GM23338 (cell line): Measurements from ENCODE around the gene MEGF10. TPM values are rescaled to one million over a fixed set of nuclear protein-coding genes. Genes with fewer than 3 reads are reported as not detected.

Source experiments
- ATAC-seq: fragments of 200-7000 bp; cut with Tn5 transposase; 3 replicates; pipeline ENCODE4 v1.9.1; 2020
- DNase-seq: peaks from one replicate; pipeline ENCODE4 v3.0.0-alpha.2; 2015; ENCODE audit warnings: low spot score
- H2AFZ ChIP-seq: fragments of 200-600 bp; sonication (generic); 2 replicates; pipeline ENCODE4 v1.8.0; 2016; ENCODE audit warnings: antibody characterized with exemption, mild to moderate bottlenecking, moderate library complexity
- H3F3A ChIP-seq: fragments of 200-600 bp; sonication (generic); replicated peaks from 2 replicates; pipeline ENCODE4 v1.8.0; 2017; ENCODE audit warnings: antibody characterized with exemption, mixed run types, low read depth
- H3K27ac ChIP-seq: fragments of 200-600 bp; sonication (generic); 2 replicates; pipeline ENCODE4 v1.6.1; 2016; ENCODE audit warnings: low read depth
- H3K27me3 ChIP-seq: fragments of 200-600 bp; sonication (generic); 2 replicates; pipeline ENCODE4 v1.8.0; 2016; ENCODE audit warnings: mild to moderate bottlenecking, mixed run types, moderate library complexity; ENCODE audit not compliant: insufficient read depth
- H3K36me3 ChIP-seq: fragments of 200-600 bp; sonication (generic); 2 replicates; pipeline ENCODE4 v1.8.0; 2016; ENCODE audit warnings: mild to moderate bottlenecking; ENCODE audit not compliant: insufficient read depth
- H3K4me1 ChIP-seq: fragments of 200-600 bp; sonication (generic); 2 replicates; pipeline ENCODE4 v1.8.0; 2016; ENCODE audit warnings: mild to moderate bottlenecking, moderate library complexity; ENCODE audit not compliant: insufficient read depth
- H3K4me2 ChIP-seq: fragments of 200-600 bp; sonication (generic); 2 replicates; pipeline ENCODE4 v1.7.1; 2017; ENCODE audit warnings: mixed run types
- H3K4me3 ChIP-seq: fragments of 200-600 bp; sonication (generic); 2 replicates; pipeline ENCODE4 v1.6.1; 2016; ENCODE audit warnings: mixed run types
- H3K79me2 ChIP-seq: fragments of 200-600 bp; sonication (generic); replicated peaks from 2 replicates; pipeline ENCODE4 v1.8.0; 2017; ENCODE audit warnings: mild to moderate bottlenecking; ENCODE audit not compliant: insufficient read depth
- H3K9me2 ChIP-seq: fragments of 200-600 bp; sonication (generic); 2 replicates; pipeline ENCODE4 v1.8.0; 2017; ENCODE audit not compliant: insufficient read depth
- H4K20me1 ChIP-seq: fragments of 200-600 bp; sonication (generic); replicated peaks from 2 replicates; pipeline ENCODE4 v1.8.0; 2017; ENCODE audit warnings: mild to moderate bottlenecking; ENCODE audit not compliant: insufficient read depth
- H3K27ac Mint-ChIP-seq: 2 replicates; pipeline ENCODE4 v1.8.0; 2020; ENCODE audit warnings: inconsistent platforms, mild to moderate bottlenecking, moderate library complexity, mixed read lengths
- H3K27me3 Mint-ChIP-seq: 3 replicates; pipeline ENCODE4 v1.8.0; 2022; ENCODE audit warnings: low read depth, mild to moderate bottlenecking, moderate library complexity, mixed read lengths, inconsistent platforms; ENCODE audit not compliant: insufficient read depth, poor library complexity
- H3K36me3 Mint-ChIP-seq: 3 replicates; pipeline ENCODE4 v1.8.0; 2021; ENCODE audit warnings: low read depth, mild to moderate bottlenecking, inconsistent platforms, moderate library complexity, mixed read lengths
- H3K4me1 Mint-ChIP-seq: 3 replicates; pipeline ENCODE4 v1.8.0; 2020; ENCODE audit warnings: mild to moderate bottlenecking, inconsistent platforms, mixed read lengths
- H3K4me3 Mint-ChIP-seq: 3 replicates; pipeline ENCODE4 v1.8.0; 2021; ENCODE audit warnings: moderate library complexity, mild to moderate bottlenecking, inconsistent platforms, mixed read lengths
- H3K9me3 Mint-ChIP-seq: 3 replicates; pipeline ENCODE4 v1.8.0; 2020; ENCODE audit warnings: moderate library complexity, mild to moderate bottlenecking, inconsistent platforms, mixed read lengths
- CREB1 ChIP-seq: fragments of 250-450 bp; sonication (Bioruptor Pico); IDR thresholded peaks from 2 replicates; pipeline ENCODE4 v1.5.0; 2020; ENCODE audit warnings: low read depth, mild to moderate bottlenecking, moderate library complexity
- EZH2 ChIP-seq: fragments of 200-600 bp; sonication (generic); IDR thresholded peaks from one replicate; pipeline ENCODE4 v1.8.0; 2017; ENCODE audit warnings: antibody characterized with exemption, mild to moderate bottlenecking, low read depth; ENCODE audit not compliant: unreplicated experiment
- NANOG ChIP-seq: IDR thresholded peaks from 2 replicates; pipeline ENCODE4 v1.6.1; 2016; ENCODE audit warnings: antibody characterized with exemption, borderline replicate concordance
- POLR2AphosphoS5 ChIP-seq: IDR thresholded peaks from 2 replicates; pipeline ENCODE4 v1.6.1; 2016; ENCODE audit warnings: antibody characterized with exemption, low read depth
- ZNF114 ChIP-seq: fragments of 250-450 bp; sonication (Bioruptor Pico); IDR thresholded peaks from 2 replicates; pipeline ENCODE4 v1.5.0; 2020; ENCODE audit warnings: mild to moderate bottlenecking, moderate library complexity
- polyA plus RNA-seq: library from polyadenylated mRNA; unstranded; fragments of >200 nt; fragmentation: Nextera tagmentation; extraction: Ambion mirVana; gene quantifications from 2 replicates; pipeline ENCODE4 v1.2.1, GENCODE V29; 2016
- total RNA-seq: library from RNA; depleted of rRNA; stranded (reverse); fragments of >200 nt; shearing (Covaris generic); gene quantifications from 2 replicates; pipeline ENCODE4 v1.2.3, GENCODE V29; 2014
- TF ChIP-seq, protein P1 (sequence below): IDR thresholded peaks from 2 replicates; pipeline ENCODE4 v1.6.1; 2016; ENCODE audit warnings: antibody characterized with exemption
- TF ChIP-seq, protein P2 (sequence below): IDR thresholded peaks from one replicate; pipeline ENCODE4 v1.6.1; 2018; ENCODE audit warnings: antibody characterized with exemption; ENCODE audit not compliant: unreplicated experiment

Gene MEGF10
- total and polyA plus RNA-seq, 2 experiments from 2014 or later, result 4.5 to 28.3 TPM

DNA sequence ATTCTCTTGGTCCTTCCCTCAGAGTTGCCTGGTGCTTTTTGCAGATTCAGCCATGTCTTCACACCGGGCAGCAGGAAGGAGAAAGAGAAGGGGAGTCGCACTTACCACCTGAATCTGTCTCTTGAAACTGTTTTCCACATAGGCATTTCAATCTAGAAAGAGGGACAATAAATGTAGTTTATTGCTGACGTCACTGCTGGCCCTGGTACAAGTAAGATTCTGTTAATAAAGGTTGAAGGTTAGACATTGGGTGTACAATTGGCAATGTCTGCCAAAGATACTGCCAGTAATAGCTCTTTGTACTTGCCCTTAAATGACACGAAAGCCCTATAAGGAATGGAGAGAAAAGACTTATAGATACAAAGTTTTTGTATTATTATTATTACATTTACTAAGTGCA is 72.8 kb downstream of the MEGF10 start (continued):
- TF ChIP-seq, protein P1, sequence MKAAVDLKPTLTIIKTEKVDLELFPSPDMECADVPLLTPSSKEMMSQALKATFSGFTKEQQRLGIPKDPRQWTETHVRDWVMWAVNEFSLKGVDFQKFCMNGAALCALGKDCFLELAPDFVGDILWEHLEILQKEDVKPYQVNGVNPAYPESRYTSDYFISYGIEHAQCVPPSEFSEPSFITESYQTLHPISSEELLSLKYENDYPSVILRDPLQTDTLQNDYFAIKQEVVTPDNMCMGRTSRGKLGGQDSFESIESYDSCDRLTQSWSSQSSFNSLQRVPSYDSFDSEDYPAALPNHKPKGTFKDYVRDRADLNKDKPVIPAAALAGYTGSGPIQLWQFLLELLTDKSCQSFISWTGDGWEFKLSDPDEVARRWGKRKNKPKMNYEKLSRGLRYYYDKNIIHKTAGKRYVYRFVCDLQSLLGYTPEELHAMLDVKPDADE, result no peak

DNA sequence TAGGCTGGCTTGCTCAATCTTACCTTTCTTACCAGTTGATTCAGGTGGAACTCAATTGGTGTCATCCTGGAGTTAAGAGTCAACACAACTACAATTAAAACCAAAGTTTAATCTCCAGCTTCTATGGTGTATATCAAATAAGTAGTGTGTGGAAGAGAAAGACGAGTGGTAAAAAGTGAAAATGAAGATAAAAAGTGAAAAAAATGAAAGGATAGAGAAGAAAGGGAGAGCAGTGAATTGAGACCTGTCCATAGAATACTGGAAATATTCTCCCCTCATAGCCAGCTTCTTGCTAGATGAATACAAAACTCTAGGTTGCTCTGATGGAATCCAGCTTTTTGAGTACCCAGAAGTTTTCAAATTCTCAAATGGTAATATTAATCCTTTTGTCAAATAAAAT is 76.4 kb downstream of the MEGF10 start:
- no peaks in the 10 kb centered on the region for H3K36me3 Mint-ChIP-seq
- peaks cover 2% of the 10 kb centered on the region for H3K27me3 Mint-ChIP-seq
- no peak overlapping the region for H3K4me3 Mint-ChIP-seq
- DNase-seq (no peak), ATAC-seq (no peak)
- H3K27ac ChIP-seq, result no peak overlapping the region
- peaks cover 17% of the 10 kb centered on the region for H3K4me1 Mint-ChIP-seq
- no peaks in the 10 kb centered on the region for H3K36me3 ChIP-seq
- no peak overlapping the region for H3K4me3 ChIP-seq
- no peaks in the 10 kb centered on the region for H4K20me1 ChIP-seq
- H3F3A ChIP-seq, result no peaks in the 10 kb centered on the region
- TF ChIP-seq EZH2, result no peak
- TF ChIP-seq NANOG, result no peak
- no peak for TF ChIP-seq POLR2AphosphoS5
- TF ChIP-seq CREB1 (CRISPR knock-in tag), result no peak
- TF ChIP-seq, protein P2, sequence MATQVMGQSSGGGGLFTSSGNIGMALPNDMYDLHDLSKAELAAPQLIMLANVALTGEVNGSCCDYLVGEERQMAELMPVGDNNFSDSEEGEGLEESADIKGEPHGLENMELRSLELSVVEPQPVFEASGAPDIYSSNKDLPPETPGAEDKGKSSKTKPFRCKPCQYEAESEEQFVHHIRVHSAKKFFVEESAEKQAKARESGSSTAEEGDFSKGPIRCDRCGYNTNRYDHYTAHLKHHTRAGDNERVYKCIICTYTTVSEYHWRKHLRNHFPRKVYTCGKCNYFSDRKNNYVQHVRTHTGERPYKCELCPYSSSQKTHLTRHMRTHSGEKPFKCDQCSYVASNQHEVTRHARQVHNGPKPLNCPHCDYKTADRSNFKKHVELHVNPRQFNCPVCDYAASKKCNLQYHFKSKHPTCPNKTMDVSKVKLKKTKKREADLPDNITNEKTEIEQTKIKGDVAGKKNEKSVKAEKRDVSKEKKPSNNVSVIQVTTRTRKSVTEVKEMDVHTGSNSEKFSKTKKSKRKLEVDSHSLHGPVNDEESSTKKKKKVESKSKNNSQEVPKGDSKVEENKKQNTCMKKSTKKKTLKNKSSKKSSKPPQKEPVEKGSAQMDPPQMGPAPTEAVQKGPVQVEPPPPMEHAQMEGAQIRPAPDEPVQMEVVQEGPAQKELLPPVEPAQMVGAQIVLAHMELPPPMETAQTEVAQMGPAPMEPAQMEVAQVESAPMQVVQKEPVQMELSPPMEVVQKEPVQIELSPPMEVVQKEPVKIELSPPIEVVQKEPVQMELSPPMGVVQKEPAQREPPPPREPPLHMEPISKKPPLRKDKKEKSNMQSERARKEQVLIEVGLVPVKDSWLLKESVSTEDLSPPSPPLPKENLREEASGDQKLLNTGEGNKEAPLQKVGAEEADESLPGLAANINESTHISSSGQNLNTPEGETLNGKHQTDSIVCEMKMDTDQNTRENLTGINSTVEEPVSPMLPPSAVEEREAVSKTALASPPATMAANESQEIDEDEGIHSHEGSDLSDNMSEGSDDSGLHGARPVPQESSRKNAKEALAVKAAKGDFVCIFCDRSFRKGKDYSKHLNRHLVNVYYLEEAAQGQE, result no peak
- no peaks in the 10 kb centered on the region; the same call in 1 of the 2 replicates for H3K79me2 ChIP-seq
- H3K4me2 ChIP-seq, result no peak overlapping the region
- no peaks in the 10 kb centered on the region for H3K9me3 Mint-ChIP-seq
- H3K27ac Mint-ChIP-seq, result no peak overlapping the region
- no peak overlapping the region for H2AFZ ChIP-seq
- H3K27me3 ChIP-seq, result no peaks in the 10 kb centered on the region
- no peaks in the 10 kb centered on the region for H3K9me2 ChIP-seq
- H3K4me1 ChIP-seq, result peaks cover 15% of the 10 kb centered on the region; the same call in 1 of the 2 replicates

DNA sequence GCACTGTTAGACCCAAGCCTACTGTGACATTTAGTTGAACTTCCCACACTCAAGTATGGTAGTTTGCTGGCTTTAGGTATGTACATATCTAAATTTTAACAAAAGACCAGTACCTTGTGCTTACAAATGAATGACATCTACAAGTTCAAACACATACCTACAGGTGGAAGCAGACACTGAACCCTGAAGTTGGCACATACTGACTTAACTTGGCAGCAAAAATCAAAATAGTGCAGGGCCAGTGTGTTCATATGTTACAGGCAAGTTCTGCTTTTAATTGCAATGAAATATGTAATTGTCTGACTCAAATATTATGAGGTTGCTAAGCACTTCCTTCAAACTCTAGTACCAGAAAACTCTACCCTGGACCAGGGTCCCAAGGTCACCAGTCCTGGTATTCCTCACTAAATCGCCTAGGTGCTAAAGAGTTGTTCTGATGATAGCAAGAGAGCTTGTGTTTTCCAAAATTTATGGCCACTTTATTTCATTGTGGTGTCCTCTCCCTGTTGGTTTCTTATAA is 77.4 kb downstream of the MEGF10 start:
- H3K27me3 ChIP-seq, result no peaks in the 10 kb centered on the region
- DNase-seq, result no peak
- no peak overlapping the region for H3K4me2 ChIP-seq
- peaks cover 2% of the 10 kb centered on the region for H3K27me3 Mint-ChIP-seq
- ATAC-seq, result no peak
- H3K36me3 Mint-ChIP-seq, result no peaks in the 10 kb centered on the region
- TF ChIP-seq ZNF114 (CRISPR knock-in tag), result no peak
- TF ChIP-seq, protein P1, result no peak
- no peak for TF ChIP-seq NANOG
- H3K4me3 ChIP-seq, result no peak overlapping the region
- H3K4me3 Mint-ChIP-seq, result no peak overlapping the region
- no peaks in the 10 kb centered on the region; the same call in 1 of the 2 replicates for H3K79me2 ChIP-seq
- H3K36me3 ChIP-seq, result no peaks in the 10 kb centered on the region
- no peaks in the 10 kb centered on the region for H4K20me1 ChIP-seq
- no peak overlapping the region for H2AFZ ChIP-seq
- no peaks in the 10 kb centered on the region for H3K9me2 ChIP-seq
- H3K27ac ChIP-seq, result no peak overlapping the region
- peaks cover 17% of the 10 kb centered on the region for H3K4me1 Mint-ChIP-seq
- H3K9me3 Mint-ChIP-seq, result no peaks in the 10 kb centered on the region
- no peak overlapping the region for H3K27ac Mint-ChIP-seq
- peaks cover 15% of the 10 kb centered on the region; the same call in 1 of the 2 replicates for H3K4me1 ChIP-seq
- H3F3A ChIP-seq, result no peaks in the 10 kb centered on the region
